ENCODE data around the gene PDIA5.

Gene PDIA5

DNA sequence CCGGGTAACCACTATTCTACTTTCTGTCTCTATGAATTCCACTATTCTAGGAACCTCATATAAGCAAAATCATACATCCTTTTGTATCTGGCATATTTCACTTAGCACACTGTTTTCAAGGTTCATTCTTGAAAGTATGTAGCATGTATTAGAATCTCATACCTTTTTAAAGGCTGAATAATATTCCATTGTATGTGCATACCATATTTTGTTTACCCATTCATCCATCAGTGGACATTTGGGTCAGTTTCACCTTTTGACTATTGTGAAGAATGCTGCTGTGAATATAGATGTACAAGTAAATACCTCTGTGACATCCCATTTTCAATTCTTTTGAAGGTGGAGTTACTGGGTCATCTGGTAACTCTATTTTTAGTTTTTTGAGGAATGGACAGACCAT is 98.3 kb downstream of the PDIA5 start:
- H3K4me2 ChIP-seq (ENCODE audit: low read depth, low read length, poor library complexity, severe bottlenecking): no peak overlapping the region
- H3K9ac ChIP-seq (ENCODE audit: low read depth, low read length, poor library complexity, severe bottlenecking): no peak overlapping the region
- TF ChIP-seq EZH2phosphoT487 (IDR thresholded peaks at IDR 0.05; ENCODE audit: borderline replicate concordance): no peak
- TF ChIP-seq, protein P1, sequence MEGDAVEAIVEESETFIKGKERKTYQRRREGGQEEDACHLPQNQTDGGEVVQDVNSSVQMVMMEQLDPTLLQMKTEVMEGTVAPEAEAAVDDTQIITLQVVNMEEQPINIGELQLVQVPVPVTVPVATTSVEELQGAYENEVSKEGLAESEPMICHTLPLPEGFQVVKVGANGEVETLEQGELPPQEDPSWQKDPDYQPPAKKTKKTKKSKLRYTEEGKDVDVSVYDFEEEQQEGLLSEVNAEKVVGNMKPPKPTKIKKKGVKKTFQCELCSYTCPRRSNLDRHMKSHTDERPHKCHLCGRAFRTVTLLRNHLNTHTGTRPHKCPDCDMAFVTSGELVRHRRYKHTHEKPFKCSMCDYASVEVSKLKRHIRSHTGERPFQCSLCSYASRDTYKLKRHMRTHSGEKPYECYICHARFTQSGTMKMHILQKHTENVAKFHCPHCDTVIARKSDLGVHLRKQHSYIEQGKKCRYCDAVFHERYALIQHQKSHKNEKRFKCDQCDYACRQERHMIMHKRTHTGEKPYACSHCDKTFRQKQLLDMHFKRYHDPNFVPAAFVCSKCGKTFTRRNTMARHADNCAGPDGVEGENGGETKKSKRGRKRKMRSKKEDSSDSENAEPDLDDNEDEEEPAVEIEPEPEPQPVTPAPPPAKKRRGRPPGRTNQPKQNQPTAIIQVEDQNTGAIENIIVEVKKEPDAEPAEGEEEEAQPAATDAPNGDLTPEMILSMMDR (conservative IDR thresholded peaks at IDR 0.05; ENCODE audit: low read length): no peak
- no peaks in the 10 kb centered on the region for H3K27me3 ChIP-seq (ENCODE audit: insufficient read depth, low read length, poor library complexity, severe bottlenecking)
- no peaks in the 10 kb centered on the region for H3K4me1 ChIP-seq (ENCODE audit: insufficient read depth, low read length, poor library complexity, severe bottlenecking)
- no peaks in the 10 kb centered on the region for H4K20me1 ChIP-seq (ENCODE audit: insufficient read depth, low read length, poor library complexity, severe bottlenecking)
- no peaks in the 10 kb centered on the region for H3F3A ChIP-seq (ENCODE audit: low read depth)
- H3K4me3 ChIP-seq (ENCODE audit: low read length, poor library complexity, severe bottlenecking): no peak overlapping the region
- no peak overlapping the region for H2AFZ ChIP-seq (ENCODE audit: low read length)
- H3K36me3 ChIP-seq (ENCODE audit: insufficient read depth, low read length): peaks cover 79% of the 10 kb centered on the region
- H3K9me3 ChIP-seq (ENCODE audit: insufficient read depth, low read depth, low read length): no peaks in the 10 kb centered on the region; the same call in 1 of the 2 replicates
- H3K79me2 ChIP-seq (ENCODE audit: insufficient read depth, low read length): no peaks in the 10 kb centered on the region
- H3K9me2 ChIP-seq (replicated peaks; ENCODE audit: low read depth, low read length): no peaks in the 10 kb centered on the region

DNA sequence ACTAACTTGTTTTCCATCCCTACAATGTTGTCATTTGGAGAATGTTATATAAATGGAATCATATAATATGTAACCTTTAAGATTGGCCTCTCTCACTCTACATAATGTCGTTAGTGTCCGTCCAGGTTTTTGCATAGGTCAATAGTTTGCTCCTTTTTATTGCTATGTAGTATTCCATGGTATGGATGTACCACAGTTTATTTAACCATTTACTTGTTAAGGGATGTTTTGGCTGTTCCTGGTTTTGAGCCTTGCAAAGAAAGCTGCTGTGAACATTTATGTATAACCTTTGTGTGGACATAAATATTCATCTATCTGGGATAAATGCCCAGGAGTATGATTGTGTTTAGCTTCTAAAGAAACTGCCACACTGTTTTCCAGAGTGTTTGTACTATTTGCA is 100.9 kb downstream of the PDIA5 start:
- no peaks in the 10 kb centered on the region for H3K79me2 ChIP-seq (ENCODE audit: insufficient read depth, low read length)
- no peaks in the 10 kb centered on the region for H3K4me1 ChIP-seq (ENCODE audit: insufficient read depth, low read length, poor library complexity, severe bottlenecking)
- no peaks in the 10 kb centered on the region for H3K9me2 ChIP-seq (replicated peaks; ENCODE audit: low read depth, low read length)
- no peak overlapping the region for H2AFZ ChIP-seq (ENCODE audit: low read length)
- H3K9ac ChIP-seq (ENCODE audit: low read depth, low read length, poor library complexity, severe bottlenecking): no peak overlapping the region
- no peak overlapping the region for H3K4me3 ChIP-seq (ENCODE audit: low read length, poor library complexity, severe bottlenecking)
- peaks cover 56% of the 10 kb centered on the region for H3K36me3 ChIP-seq (ENCODE audit: insufficient read depth, low read length)
- TF ChIP-seq EZH2phosphoT487 (IDR thresholded peaks at IDR 0.05; ENCODE audit: borderline replicate concordance): no peak
- TF ChIP-seq, protein P1 (conservative IDR thresholded peaks at IDR 0.05; ENCODE audit: low read length): no peak
- no peaks in the 10 kb centered on the region for H3K27me3 ChIP-seq (ENCODE audit: insufficient read depth, low read length, poor library complexity, severe bottlenecking)
- H3K9me3 ChIP-seq (ENCODE audit: insufficient read depth, low read depth, low read length): no peaks in the 10 kb centered on the region; the same call in 1 of the 2 replicates
- no peaks in the 10 kb centered on the region for H4K20me1 ChIP-seq (ENCODE audit: insufficient read depth, low read length, poor library complexity, severe bottlenecking)
- no peaks in the 10 kb centered on the region for H3F3A ChIP-seq (ENCODE audit: low read depth)
- H3K4me2 ChIP-seq (ENCODE audit: low read depth, low read length, poor library complexity, severe bottlenecking): no peak overlapping the region

DNA sequence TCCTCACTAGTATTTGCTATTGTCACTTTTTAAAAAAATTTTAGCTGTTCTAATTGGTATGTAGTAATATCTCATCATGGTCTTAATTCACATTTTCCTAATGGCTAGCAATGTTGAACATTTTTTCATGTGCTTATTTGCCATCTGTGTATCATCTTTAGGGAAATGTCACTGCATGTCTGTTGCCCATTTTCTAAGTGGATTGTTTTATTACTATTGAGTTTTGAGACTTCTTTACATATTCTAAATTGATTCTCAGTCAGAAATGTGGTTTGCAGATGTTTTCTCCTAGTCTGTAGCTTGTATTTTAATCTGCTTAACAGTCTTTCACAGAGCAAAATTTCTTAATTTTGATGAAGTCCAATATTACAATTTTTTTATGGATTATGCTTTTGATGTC is 101.3 kb downstream of the PDIA5 start:
- Histone ChIP-seq H3K4me3 (ENCODE audit: low read length, poor library complexity, severe bottlenecking) (no peak overlapping the region), H3K9ac (ENCODE audit: low read depth, low read length, poor library complexity, severe bottlenecking) (no peak overlapping the region), H3K4me2 (ENCODE audit: low read depth, low read length, poor library complexity, severe bottlenecking) (no peak overlapping the region), H4K20me1 (ENCODE audit: insufficient read depth, low read length, poor library complexity, severe bottlenecking) (no peaks in the 10 kb centered on the region), H3F3A (ENCODE audit: low read depth) (no peaks in the 10 kb centered on the region), H3K79me2 (ENCODE audit: insufficient read depth, low read length) (no peaks in the 10 kb centered on the region), H2AFZ (ENCODE audit: low read length) (no peak overlapping the region), H3K4me1 (ENCODE audit: insufficient read depth, low read length, poor library complexity, severe bottlenecking) (no peaks in the 10 kb centered on the region), H3K9me2 (replicated peaks; ENCODE audit: low read depth, low read length) (no peaks in the 10 kb centered on the region), H3K27me3 (ENCODE audit: insufficient read depth, low read length, poor library complexity, severe bottlenecking) (no peaks in the 10 kb centered on the region), H3K36me3 (ENCODE audit: insufficient read depth, low read length) (peaks cover 51% of the 10 kb centered on the region), H3K9me3 (ENCODE audit: insufficient read depth, low read depth, low read length) (no peaks in the 10 kb centered on the region; the same call in 1 of the 2 replicates)
- no peak for TF ChIP-seq EZH2phosphoT487 (IDR thresholded peaks at IDR 0.05; ENCODE audit: borderline replicate concordance)
- TF ChIP-seq, protein P1 (conservative IDR thresholded peaks at IDR 0.05; ENCODE audit: low read length): no peak

Measured in Loucy (cell line).